Measurements from ENCODE around the gene NME5. TPM values are rescaled to one million over a fixed set of nuclear protein-coding genes. Genes with fewer than 3 reads are reported as not detected.

NME5 gene
- total RNA-seq, 1 donor from 2014 or later, result 7.3 TPM

GRCh38 chr5:138092301-138092700 lies 46.9 kb downstream of the NME5 start:
- TF ChIP-seq, protein P1, sequence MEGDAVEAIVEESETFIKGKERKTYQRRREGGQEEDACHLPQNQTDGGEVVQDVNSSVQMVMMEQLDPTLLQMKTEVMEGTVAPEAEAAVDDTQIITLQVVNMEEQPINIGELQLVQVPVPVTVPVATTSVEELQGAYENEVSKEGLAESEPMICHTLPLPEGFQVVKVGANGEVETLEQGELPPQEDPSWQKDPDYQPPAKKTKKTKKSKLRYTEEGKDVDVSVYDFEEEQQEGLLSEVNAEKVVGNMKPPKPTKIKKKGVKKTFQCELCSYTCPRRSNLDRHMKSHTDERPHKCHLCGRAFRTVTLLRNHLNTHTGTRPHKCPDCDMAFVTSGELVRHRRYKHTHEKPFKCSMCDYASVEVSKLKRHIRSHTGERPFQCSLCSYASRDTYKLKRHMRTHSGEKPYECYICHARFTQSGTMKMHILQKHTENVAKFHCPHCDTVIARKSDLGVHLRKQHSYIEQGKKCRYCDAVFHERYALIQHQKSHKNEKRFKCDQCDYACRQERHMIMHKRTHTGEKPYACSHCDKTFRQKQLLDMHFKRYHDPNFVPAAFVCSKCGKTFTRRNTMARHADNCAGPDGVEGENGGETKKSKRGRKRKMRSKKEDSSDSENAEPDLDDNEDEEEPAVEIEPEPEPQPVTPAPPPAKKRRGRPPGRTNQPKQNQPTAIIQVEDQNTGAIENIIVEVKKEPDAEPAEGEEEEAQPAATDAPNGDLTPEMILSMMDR (IDR thresholded peaks at IDR 0.05), result no peak
- no peak for DNase-seq
- Histone ChIP-seq H3K9me3 (no peaks in the 10 kb centered on the region), H3K27me3 (ENCODE audit: low read depth) (peaks cover 3% of the 10 kb centered on the region), H3K4me1 (no peaks in the 10 kb centered on the region), H3K27ac (no peak overlapping the region), H3K36me3 (no peaks in the 10 kb centered on the region), H3K4me3 (no peak overlapping the region)
- intact Hi-C loops (cut with DNase I), result no loop called here
- no peak for ATAC-seq

GRCh38 chr5:138091685-138092084 lies 47.5 kb downstream of the NME5 start:
- Histone ChIP-seq H3K27ac (no peak overlapping the region), H3K4me3 (no peak overlapping the region), H3K9me3 (no peaks in the 10 kb centered on the region), H3K4me1 (no peaks in the 10 kb centered on the region), H3K36me3 (no peaks in the 10 kb centered on the region), H3K27me3 (ENCODE audit: low read depth) (peaks cover 3% of the 10 kb centered on the region)
- ATAC-seq (no peak), DNase-seq (no peak)
- intact Hi-C loops (cut with DNase I), result no loop called here
- TF ChIP-seq, protein P1 (IDR thresholded peaks at IDR 0.05), result no peak

- no peaks in the 10 kb centered on the region for H3K36me3 ChIP-seq
- no peak for DNase-seq
- intact Hi-C loops (cut with DNase I), result no loop called here
- no peaks in the 10 kb centered on the region for H3K4me1 ChIP-seq
- H3K27me3 ChIP-seq (ENCODE audit: low read depth), result no peaks in the 10 kb centered on the region
- TF ChIP-seq, protein P1 (IDR thresholded peaks at IDR 0.05), result no peak
- H3K4me3 ChIP-seq, result no peak within 1 kb of the TSS
- no peak for ATAC-seq
- H3K9me3 ChIP-seq, result no peaks in the 10 kb centered on the region
- H3K27ac ChIP-seq, result no peak within 1 kb of the TSS
Observed at GRCh38 chr5:138083702-138084101, 55.5 kb downstream of the NME5 start, which contains the start of gene WNT8A. Gene WNT8A (plus strand): TSS chr5:138084033. CDS start chr5:138084128, 95 bp downstream.

DNA sequence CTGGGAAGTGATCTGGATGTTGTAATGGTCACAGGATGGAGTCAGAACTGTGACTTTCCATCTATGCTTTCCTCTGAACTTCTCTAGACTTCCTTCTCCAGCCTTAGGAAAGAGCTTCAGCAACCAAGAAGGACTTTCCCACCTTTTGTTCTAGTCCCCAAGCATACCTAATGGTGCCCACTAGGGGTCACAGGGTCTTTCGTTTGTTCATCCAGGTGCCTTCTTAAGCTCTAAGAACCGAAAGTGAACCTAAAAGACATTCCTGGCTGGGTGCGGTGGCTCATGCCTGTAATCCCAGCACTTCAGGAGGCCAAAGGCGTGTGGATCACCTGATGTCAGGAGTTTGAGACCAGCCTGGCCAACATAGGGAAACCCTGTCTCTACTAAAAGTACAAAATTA lies 57.2 kb downstream of the NME5 start:
- no peak overlapping the region for H3K27ac ChIP-seq
- ATAC-seq (no peak), DNase-seq (no peak)
- intact Hi-C loops (cut with DNase I), result no loop called here
- TF ChIP-seq, protein P1 (IDR thresholded peaks at IDR 0.05), result no peak
- no peaks in the 10 kb centered on the region for H3K9me3 ChIP-seq
- no peaks in the 10 kb centered on the region for H3K4me1 ChIP-seq
- no peaks in the 10 kb centered on the region for H3K36me3 ChIP-seq
- H3K27me3 ChIP-seq (ENCODE audit: low read depth), result no peaks in the 10 kb centered on the region
- H3K4me3 ChIP-seq, result no peak overlapping the region

GRCh38 chr5:138078006-138078643 lies 61.1 kb downstream of the NME5 start:
- no peak for DNase-seq
- Histone ChIP-seq H3K4me3 (no peak overlapping the region), H3K9me3 (no peaks in the 10 kb centered on the region), H3K36me3 (no peaks in the 10 kb centered on the region), H3K4me1 (no peaks in the 10 kb centered on the region), H3K27ac (no peak overlapping the region), H3K27me3 (ENCODE audit: low read depth) (no peaks in the 10 kb centered on the region)
- intact Hi-C loops (cut with DNase I), result no loop called here
- TF ChIP-seq, protein P1 (IDR thresholded peaks at IDR 0.05), result no peak
- ATAC-seq, result no peak
